Tibial nerve (tissue), 4 donors: ENCODE results near the gene ZNF521. TPM values are rescaled to one million over a fixed set of nuclear protein-coding genes. Genes with fewer than 3 reads are reported as not detected.
A peak's percentile ranks its signal among the peaks of the same experiment; 100 is the strongest.

Experiments used
- DNase-seq, 2 donors: peaks; one replicate each; pipeline ENCODE4 v3.0.0-alpha.2; 2019; ENCODE audit warnings: low spot score in 2 of 2
- H3K27ac ChIP-seq, 4 donors: fragments of 200-600 bp; sonication (generic) in 3 of 4; one replicate each; pipeline ENCODE4 v1.5.1; 2017 to 2019; ENCODE audit warnings: mild to moderate bottlenecking in 1 of 4
- H3K27me3 ChIP-seq, 2 donors: fragments of 200-600 bp; sonication (generic) in 1 of 2; one replicate each; pipeline versions ENCODE4 v1.5.1 to v1.6.0; 2017 to 2019
- H3K36me3 ChIP-seq, 3 donors: fragments of 200-600 bp; sonication (generic); one replicate each; pipeline ENCODE4 v1.5.1; 2018 to 2019
- H3K4me1 ChIP-seq, 4 donors: fragments of 200-600 bp; sonication (generic) in 3 of 4; one replicate each; pipeline ENCODE4 v1.5.1; 2017 to 2019
- H3K4me3 ChIP-seq, 4 donors: fragments of 200-600 bp; sonication (generic) in 3 of 4; one replicate each; pipeline ENCODE4 v1.5.1; 2017 to 2019; ENCODE audit warnings: mild to moderate bottlenecking in 1 of 4, moderate library complexity in 1 of 4
- H3K9me3 ChIP-seq, 4 donors: fragments of 200-600 bp; sonication (generic) in 3 of 4; one replicate each; pipeline ENCODE4 v1.5.1; 2017 to 2019
- EP300 ChIP-seq, 2 donors: sonication (generic); formaldehyde crosslinking; IDR thresholded peaks; one replicate each; pipeline ENCODE4 v1.6.1; 2017; ENCODE audit warnings: antibody characterized with exemption in 2 of 2, mild to moderate bottlenecking in 1 of 2
- POLR2A ChIP-seq, 2 donors: fragments of 450-650 bp; IDR thresholded peaks; one replicate each; pipeline ENCODE4 v1.6.1; 2017; ENCODE audit warnings: antibody characterized with exemption in 2 of 2, mild to moderate bottlenecking in 2 of 2, moderate library complexity in 2 of 2
- WGBS, 2 donors: methylation state at CpG; one replicate each; pipeline ENCODE4 v1.1.5; 2018; 5-methylcytosine and 5-hydroxymethylcytosine counted together
- total RNA-seq, 4 donors: library from RNA; depleted of rRNA; stranded (reverse); fragments of >200 nt; gene quantifications; one replicate each; pipeline ENCODE4 v1.1.0, GENCODE V29; 2016
- TF ChIP-seq, protein P1 (sequence below), 5 experiments: fragments of 200-600 bp in 3 of 5; fragments of 450-650 bp in 2 of 5; sonication (generic) in 3 of 5; IDR thresholded peaks; one replicate each; pipeline ENCODE4 v1.5.1; 2016 to 2019; ENCODE audit warnings: antibody characterized with exemption in 5 of 5, mild to moderate bottlenecking in 3 of 5, moderate library complexity in 2 of 5

The ZNF521 gene
- total RNA-seq, 4 donors from 2014 or later, result 32.7 to 66.3 (median 43.4) TPM

DNA sequence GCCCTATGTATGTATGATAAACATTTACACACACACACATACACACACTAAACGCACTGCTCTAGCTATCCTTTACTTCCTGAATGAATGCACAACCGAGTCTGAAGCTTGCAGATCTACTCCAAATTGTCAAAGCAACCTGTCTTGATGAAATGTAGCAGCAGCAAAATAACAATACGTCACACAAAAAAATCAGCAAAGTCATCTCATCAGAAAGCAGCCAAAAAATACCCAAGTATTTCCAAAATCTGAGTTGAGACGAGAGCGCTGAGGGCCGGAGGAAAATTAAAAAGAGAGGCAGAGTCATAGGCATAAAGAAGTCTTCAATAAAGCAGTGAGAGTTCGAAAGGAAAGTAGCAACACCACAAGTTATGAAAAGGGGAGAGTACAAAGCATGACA lies 67.7 kb downstream of the ZNF521 start:
- Histone ChIP-seq H3K27ac (peak overlapping the region in 2 of 4 donors; percentile 9 to 48), H3K36me3 (no peaks in the 10 kb centered on the region), H3K4me3 (no peak overlapping the region), H3K9me3 (no peaks in the 10 kb centered on the region), H3K27me3 (no peaks in the 10 kb centered on the region), H3K4me1 (peaks cover 0 to 67% (median 1%) of the 10 kb centered on the region in 4 donors)
- no peak for DNase-seq
- TF ChIP-seq POLR2A (IDR thresholded peaks at IDR 0.05) (no peak), EP300 (IDR thresholded peaks at IDR 0.05) (no peak)
- TF ChIP-seq, protein P1, sequence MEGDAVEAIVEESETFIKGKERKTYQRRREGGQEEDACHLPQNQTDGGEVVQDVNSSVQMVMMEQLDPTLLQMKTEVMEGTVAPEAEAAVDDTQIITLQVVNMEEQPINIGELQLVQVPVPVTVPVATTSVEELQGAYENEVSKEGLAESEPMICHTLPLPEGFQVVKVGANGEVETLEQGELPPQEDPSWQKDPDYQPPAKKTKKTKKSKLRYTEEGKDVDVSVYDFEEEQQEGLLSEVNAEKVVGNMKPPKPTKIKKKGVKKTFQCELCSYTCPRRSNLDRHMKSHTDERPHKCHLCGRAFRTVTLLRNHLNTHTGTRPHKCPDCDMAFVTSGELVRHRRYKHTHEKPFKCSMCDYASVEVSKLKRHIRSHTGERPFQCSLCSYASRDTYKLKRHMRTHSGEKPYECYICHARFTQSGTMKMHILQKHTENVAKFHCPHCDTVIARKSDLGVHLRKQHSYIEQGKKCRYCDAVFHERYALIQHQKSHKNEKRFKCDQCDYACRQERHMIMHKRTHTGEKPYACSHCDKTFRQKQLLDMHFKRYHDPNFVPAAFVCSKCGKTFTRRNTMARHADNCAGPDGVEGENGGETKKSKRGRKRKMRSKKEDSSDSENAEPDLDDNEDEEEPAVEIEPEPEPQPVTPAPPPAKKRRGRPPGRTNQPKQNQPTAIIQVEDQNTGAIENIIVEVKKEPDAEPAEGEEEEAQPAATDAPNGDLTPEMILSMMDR (IDR thresholded peaks at IDR 0.05), result no peak
- WGBS, 2 donors, result 55 to 57% methylated on average over 7 of the region's 7 CpGs

DNA sequence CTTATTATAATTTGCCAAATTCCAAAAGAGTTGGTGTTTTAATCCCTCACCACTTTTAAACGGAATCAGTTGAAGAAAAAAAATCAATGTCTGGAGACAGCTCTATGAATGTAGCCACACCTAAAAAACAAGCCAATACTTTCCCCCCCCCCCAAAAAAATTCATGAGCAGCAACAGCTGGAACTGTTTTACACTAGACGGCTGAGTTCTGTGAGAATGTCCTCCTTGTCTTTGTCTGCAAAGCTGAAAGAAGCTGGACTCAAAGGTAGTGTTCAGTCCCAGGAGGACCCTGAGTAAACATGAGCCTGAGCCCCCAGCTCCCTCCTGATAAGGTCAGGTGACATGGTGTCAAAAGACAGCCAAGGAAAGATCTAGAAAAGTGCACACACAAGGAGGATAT lies 68.2 kb downstream of the ZNF521 start:
- peak overlapping the region in 2 of 4 donors; percentile 44 to 48 for H3K27ac ChIP-seq
- no peaks in the 10 kb centered on the region for H3K9me3 ChIP-seq
- H3K27me3 ChIP-seq, result no peaks in the 10 kb centered on the region
- TF ChIP-seq, protein P1 (IDR thresholded peaks at IDR 0.05), result no peak
- TF ChIP-seq POLR2A (IDR thresholded peaks at IDR 0.05) (no peak), EP300 (IDR thresholded peaks at IDR 0.05) (no peak)
- 54 to 65% methylated on average over 2 of the region's 2 CpGs for WGBS, 2 donors
- H3K4me1 ChIP-seq, result peaks cover 0 to 62% (median 1%) of the 10 kb centered on the region in 4 donors
- DNase-seq, result no peak
- no peaks in the 10 kb centered on the region for H3K36me3 ChIP-seq
- H3K4me3 ChIP-seq, result no peak overlapping the region

DNA sequence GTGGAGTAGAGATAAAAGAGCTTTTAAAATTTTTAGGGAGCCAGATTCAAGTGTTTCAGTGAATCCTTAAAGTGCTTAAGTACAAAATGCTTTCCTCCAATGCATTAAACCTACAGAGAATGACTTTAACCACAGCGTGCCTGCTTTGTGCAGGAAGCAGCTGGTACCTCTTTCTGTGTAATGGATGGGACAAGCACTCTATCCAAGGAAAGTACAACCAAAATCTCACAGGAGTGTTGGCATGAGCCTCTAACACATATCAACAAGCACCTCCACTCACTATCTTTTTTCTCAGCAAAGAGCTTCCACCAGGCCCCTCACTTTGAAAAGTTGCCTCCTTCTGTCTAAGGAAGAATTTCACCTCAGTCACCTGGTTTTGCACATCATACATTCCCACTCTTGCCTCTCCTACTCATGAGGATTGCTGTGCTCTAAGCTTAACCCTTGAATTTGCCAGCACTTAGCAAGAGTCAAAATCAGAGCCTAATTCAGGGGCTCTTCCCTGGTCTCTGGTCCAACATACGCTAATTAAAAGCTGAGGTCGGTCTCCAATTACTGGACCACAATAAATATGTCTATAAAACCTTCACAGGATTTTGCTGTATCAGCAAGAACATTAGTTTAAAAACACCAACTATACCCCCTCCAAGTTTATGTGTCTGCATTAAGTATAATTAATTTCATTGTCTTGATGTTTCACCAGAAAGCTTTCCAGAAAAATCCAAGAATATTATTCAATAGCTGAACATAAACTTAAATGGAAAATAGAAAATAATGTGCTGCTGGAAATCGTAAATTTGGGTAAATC lies 68.9 kb downstream of the ZNF521 start:
- Histone ChIP-seq H3K27ac (peak overlapping the region in 2 of 4 donors; percentile 44 to 48), H3K4me3 (no peak overlapping the region), H3K4me1 (peaks cover 0 to 62% (median 0%) of the 10 kb centered on the region in 4 donors), H3K9me3 (no peaks in the 10 kb centered on the region), H3K36me3 (no peaks in the 10 kb centered on the region), H3K27me3 (no peaks in the 10 kb centered on the region)
- no peak for DNase-seq
- TF ChIP-seq POLR2A (IDR thresholded peaks at IDR 0.05) (no peak), EP300 (IDR thresholded peaks at IDR 0.05) (no peak)
- TF ChIP-seq, protein P1 (IDR thresholded peaks at IDR 0.05), result no peak
- 71 to 74% methylated on average over 4 of the region's 4 CpGs for WGBS, 2 donors

DNA sequence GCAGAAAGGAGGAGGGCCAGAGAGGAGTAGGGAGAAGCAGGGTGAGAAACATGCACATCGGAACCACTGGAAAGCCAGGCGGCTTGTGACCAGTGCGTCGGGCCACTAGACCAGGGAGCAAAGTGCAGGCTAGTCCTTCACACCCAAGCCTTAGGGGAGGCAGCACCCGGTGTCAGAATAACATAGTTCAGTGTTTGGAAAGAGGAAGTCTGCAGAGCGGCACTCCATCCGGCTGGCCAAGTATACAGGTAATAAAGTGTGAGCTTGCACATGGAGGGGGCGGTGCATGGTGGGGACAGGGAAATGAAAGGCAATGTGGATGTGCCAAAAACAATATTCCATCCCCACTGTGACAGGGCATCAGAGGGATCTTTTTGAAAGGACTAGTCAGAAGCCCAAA lies 69.7 kb downstream of the ZNF521 start:
- WGBS, 2 donors, result 56 to 65% methylated on average over 8 of the region's 8 CpGs
- Histone ChIP-seq H3K27ac (peak overlapping the region in 1 of 4 donors; percentile 38), H3K9me3 (no peaks in the 10 kb centered on the region), H3K4me1 (peaks cover 0 to 57% (median 0%) of the 10 kb centered on the region in 4 donors), H3K27me3 (no peaks in the 10 kb centered on the region), H3K36me3 (no peaks in the 10 kb centered on the region), H3K4me3 (no peak overlapping the region)
- no peak for TF ChIP-seq EP300 (IDR thresholded peaks at IDR 0.05)
- no peak for TF ChIP-seq POLR2A (IDR thresholded peaks at IDR 0.05)
- TF ChIP-seq, protein P1 (IDR thresholded peaks at IDR 0.05), result no peak
- no peak for DNase-seq

DNA sequence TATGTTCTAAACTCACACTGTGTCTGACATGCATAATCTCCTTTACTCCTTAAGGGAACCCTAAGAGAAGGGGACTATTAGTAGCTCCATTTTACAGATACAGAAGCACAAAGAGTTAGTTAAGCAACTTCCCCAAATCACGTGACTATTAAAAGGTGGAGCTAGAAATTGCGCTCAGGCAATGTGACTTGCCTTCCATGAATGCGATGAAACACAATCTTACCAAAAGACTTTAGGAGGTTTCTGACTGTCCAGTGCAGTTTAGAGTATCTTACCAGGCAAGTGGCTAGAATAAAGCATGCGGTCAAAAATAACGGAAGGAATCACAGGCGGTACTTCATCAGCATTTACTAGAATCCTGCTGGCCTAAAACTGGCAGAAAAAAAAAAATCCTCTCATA lies 70.4 kb downstream of the ZNF521 start:
- Histone ChIP-seq H3K4me1 (peaks cover 0 to 50% (median 0%) of the 10 kb centered on the region in 4 donors), H3K27ac (no peak overlapping the region), H3K9me3 (no peaks in the 10 kb centered on the region), H3K27me3 (no peaks in the 10 kb centered on the region), H3K36me3 (no peaks in the 10 kb centered on the region), H3K4me3 (no peak overlapping the region)
- TF ChIP-seq, protein P1 (IDR thresholded peaks at IDR 0.05), result no peak
- TF ChIP-seq POLR2A (IDR thresholded peaks at IDR 0.05), result no peak
- no peak for TF ChIP-seq EP300 (IDR thresholded peaks at IDR 0.05)
- DNase-seq, result no peak
- 82 to 85% methylated on average over 6 of the region's 6 CpGs for WGBS, 2 donors
